HL-60 (cell line): Measurements from ENCODE around the gene CSGALNACT2.

Experiments
- GABPA ChIP-seq: IDR thresholded peaks from 2 replicates; pipeline ENCODE4 v1.6.1; 2012; ENCODE audit warnings: low read depth
- POLR2AphosphoS5 ChIP-seq: IDR thresholded peaks from 2 replicates; pipeline ENCODE4 v1.6.1; 2012; ENCODE audit warnings: low read depth
- SPI1 ChIP-seq: IDR thresholded peaks from 2 replicates; pipeline ENCODE4 v1.6.1; 2012; ENCODE audit warnings: low read depth, mild to moderate bottlenecking, borderline replicate concordance
- TF ChIP-seq, protein P1 (sequence below): IDR thresholded peaks from one replicate; pipeline ENCODE4 v1.5.1; 2011; ENCODE audit warnings: low read length, control low read depth, inconsistent platforms; ENCODE audit not compliant: insufficient read depth
- TF ChIP-seq, protein P2 (sequence below): IDR thresholded peaks from 2 replicates; pipeline ENCODE4 v1.6.1; 2012; ENCODE audit warnings: low read depth; ENCODE audit not compliant: insufficient replicate concordance

DNA sequence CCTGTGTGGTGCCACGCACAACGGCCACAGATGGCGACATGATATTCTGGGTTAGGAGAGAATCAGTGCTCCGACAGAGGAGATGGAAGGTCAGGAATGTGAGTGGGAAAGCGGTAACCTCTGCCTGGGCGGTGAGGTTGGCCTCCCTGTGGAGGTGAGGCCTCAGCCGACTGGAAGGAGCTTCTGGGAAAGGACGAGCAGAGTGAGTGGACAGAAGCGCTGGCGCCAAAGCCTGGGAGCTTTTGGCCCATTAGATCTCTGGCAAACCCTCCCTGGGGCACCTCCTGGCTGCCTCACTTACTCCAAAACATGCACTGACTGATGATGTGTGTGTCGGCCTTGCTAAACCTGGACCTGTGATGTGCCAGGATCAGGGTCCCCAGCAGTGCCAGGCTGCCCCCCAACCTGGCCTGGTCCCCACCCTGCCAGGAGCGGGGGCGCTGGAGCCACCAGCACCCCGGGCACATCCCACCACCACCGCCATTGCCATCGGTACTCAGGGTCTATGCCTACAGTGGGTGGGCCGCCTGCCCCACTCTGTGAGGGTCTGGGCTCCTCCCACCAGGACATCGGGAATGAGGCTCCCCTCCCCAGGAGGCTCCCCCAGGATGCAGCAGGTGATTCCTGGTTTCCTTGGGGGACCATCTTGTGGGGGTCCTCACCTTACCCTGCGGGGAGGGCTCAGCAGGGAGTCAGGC lies 77.7 kb downstream of the CSGALNACT2 start:
- TF ChIP-seq, protein P1, sequence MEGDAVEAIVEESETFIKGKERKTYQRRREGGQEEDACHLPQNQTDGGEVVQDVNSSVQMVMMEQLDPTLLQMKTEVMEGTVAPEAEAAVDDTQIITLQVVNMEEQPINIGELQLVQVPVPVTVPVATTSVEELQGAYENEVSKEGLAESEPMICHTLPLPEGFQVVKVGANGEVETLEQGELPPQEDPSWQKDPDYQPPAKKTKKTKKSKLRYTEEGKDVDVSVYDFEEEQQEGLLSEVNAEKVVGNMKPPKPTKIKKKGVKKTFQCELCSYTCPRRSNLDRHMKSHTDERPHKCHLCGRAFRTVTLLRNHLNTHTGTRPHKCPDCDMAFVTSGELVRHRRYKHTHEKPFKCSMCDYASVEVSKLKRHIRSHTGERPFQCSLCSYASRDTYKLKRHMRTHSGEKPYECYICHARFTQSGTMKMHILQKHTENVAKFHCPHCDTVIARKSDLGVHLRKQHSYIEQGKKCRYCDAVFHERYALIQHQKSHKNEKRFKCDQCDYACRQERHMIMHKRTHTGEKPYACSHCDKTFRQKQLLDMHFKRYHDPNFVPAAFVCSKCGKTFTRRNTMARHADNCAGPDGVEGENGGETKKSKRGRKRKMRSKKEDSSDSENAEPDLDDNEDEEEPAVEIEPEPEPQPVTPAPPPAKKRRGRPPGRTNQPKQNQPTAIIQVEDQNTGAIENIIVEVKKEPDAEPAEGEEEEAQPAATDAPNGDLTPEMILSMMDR, result no peak
- TF ChIP-seq POLR2AphosphoS5 (no peak), GABPA (no peak), SPI1 (no peak)
- TF ChIP-seq, protein P2, sequence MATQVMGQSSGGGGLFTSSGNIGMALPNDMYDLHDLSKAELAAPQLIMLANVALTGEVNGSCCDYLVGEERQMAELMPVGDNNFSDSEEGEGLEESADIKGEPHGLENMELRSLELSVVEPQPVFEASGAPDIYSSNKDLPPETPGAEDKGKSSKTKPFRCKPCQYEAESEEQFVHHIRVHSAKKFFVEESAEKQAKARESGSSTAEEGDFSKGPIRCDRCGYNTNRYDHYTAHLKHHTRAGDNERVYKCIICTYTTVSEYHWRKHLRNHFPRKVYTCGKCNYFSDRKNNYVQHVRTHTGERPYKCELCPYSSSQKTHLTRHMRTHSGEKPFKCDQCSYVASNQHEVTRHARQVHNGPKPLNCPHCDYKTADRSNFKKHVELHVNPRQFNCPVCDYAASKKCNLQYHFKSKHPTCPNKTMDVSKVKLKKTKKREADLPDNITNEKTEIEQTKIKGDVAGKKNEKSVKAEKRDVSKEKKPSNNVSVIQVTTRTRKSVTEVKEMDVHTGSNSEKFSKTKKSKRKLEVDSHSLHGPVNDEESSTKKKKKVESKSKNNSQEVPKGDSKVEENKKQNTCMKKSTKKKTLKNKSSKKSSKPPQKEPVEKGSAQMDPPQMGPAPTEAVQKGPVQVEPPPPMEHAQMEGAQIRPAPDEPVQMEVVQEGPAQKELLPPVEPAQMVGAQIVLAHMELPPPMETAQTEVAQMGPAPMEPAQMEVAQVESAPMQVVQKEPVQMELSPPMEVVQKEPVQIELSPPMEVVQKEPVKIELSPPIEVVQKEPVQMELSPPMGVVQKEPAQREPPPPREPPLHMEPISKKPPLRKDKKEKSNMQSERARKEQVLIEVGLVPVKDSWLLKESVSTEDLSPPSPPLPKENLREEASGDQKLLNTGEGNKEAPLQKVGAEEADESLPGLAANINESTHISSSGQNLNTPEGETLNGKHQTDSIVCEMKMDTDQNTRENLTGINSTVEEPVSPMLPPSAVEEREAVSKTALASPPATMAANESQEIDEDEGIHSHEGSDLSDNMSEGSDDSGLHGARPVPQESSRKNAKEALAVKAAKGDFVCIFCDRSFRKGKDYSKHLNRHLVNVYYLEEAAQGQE, result no peak
